ENCODE measurements around the gene ANKRD49.

The ANKRD49 gene

DNA sequence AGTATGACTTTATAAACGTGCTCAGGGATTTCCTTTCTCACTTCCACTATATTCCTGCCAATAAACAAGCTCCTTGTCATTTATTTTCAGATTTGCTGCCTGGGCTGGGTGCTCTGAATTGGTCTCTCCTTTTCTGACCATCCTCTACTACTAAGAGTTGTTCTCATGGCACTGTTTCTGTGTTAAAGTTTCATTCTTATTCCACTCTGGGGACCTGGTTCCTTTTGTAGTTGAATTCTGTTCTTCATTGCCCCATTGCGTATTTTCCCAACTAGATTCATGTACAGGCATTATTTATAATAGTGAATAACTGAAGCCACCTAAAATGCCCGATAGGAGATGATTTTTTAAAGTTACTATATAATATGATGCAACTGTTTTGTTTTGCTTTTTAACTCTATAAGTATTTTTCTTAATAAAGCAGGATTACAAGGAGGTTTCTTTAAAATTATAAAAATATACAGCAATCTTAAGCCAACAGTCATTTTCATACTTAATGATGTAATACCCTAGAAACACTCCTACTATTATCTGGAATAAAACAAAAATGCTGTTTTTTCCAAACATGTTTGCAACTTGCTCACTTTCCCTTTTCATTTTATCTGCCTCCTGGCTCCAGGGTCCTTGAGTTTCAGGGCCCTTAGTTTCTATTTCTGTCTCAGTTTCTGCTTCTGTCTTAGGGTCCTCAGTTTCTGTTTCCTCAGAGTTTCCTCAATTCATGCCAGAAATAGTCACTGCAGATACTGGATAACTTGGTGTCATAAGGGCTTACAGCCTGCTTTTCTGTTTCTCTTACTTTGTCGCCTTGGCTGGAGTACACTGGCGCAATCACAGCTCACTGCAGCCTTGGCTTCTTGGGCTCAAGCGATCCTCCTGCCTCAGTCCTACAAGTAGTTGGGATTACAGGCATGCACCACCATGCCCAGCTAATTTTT is 40.2 kb downstream of the ANKRD49 start:
- TF ChIP-seq, protein P1, sequence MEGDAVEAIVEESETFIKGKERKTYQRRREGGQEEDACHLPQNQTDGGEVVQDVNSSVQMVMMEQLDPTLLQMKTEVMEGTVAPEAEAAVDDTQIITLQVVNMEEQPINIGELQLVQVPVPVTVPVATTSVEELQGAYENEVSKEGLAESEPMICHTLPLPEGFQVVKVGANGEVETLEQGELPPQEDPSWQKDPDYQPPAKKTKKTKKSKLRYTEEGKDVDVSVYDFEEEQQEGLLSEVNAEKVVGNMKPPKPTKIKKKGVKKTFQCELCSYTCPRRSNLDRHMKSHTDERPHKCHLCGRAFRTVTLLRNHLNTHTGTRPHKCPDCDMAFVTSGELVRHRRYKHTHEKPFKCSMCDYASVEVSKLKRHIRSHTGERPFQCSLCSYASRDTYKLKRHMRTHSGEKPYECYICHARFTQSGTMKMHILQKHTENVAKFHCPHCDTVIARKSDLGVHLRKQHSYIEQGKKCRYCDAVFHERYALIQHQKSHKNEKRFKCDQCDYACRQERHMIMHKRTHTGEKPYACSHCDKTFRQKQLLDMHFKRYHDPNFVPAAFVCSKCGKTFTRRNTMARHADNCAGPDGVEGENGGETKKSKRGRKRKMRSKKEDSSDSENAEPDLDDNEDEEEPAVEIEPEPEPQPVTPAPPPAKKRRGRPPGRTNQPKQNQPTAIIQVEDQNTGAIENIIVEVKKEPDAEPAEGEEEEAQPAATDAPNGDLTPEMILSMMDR (conservative IDR thresholded peaks at IDR 0.05): no peak

DNA sequence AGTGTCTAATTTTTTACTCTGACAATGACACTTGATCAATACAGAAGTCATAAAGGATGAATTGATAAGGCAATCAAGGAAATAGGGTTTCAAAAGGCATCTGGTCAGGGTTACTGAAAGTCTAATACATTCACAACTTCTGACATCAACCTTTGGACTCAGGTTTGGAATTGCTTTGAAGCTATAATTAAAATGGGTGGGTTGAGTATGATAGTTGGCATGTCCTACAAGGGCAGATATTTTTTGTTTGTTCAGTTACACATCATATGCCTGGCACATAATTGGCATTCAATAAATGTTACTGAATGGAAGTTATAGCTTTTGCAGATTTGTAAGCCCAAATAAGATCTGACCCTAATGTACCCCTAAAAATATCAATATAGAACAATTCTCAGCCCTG is 42.6 kb downstream of the ANKRD49 start:
- TF ChIP-seq, protein P1 (conservative IDR thresholded peaks at IDR 0.05): no peak
- no peak overlapping the region for H3K27ac ChIP-seq

More for the DNA sequence above, 40.2 kb downstream of the ANKRD49 start:
- H3K27ac ChIP-seq: no peak overlapping the region

DNA sequence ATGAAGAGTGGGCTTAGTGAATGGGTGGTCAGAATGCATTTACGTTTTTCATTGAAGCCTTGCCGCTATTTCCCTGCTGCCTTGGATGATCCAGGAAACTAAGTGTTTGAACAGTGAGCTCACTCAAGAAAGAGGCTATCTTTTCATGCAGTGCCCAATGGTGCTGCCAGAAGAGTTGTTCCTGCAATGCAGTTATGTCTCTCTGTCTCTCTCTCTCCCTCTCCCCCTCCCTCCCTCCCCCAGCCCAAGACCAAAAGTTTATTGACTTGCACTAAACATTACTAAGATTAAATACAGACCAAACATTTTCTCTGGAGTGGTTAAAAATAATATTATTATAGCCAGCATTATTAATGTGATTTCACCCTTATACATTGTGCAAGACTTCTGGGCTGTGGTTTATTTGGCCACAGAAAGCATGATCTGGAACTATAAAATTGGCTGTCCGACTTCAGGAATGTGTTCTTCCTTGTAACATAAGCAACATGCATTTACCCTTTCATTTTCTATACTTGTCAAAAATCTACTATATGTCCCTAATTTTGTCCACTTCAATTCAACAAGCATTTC is 43.3 kb downstream of the ANKRD49 start:
- TF ChIP-seq, protein P1 (conservative IDR thresholded peaks at IDR 0.05): no peak
- no peak overlapping the region for H3K27ac ChIP-seq

DNA sequence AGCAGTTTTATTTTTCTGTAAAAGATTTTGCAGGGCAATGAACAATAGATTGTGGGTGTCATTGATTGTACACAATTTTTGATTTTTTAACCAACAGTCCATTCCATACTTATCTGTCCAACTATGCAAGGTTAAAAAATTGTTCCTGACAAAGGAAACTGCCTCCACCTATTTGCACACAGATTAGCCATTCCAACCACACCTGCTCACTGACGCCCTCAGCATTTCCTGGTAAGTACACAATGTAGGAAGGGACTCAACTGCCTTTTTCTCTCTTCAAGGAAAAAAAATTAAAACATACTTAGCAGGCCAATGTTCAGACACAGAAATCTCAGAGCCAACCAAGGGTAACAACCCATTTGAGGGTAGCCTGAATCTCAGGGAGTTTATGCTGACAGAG is 45.6 kb downstream of the ANKRD49 start:
- no peak overlapping the region for H3K27ac ChIP-seq
- TF ChIP-seq, protein P1 (conservative IDR thresholded peaks at IDR 0.05): no peak

DNA sequence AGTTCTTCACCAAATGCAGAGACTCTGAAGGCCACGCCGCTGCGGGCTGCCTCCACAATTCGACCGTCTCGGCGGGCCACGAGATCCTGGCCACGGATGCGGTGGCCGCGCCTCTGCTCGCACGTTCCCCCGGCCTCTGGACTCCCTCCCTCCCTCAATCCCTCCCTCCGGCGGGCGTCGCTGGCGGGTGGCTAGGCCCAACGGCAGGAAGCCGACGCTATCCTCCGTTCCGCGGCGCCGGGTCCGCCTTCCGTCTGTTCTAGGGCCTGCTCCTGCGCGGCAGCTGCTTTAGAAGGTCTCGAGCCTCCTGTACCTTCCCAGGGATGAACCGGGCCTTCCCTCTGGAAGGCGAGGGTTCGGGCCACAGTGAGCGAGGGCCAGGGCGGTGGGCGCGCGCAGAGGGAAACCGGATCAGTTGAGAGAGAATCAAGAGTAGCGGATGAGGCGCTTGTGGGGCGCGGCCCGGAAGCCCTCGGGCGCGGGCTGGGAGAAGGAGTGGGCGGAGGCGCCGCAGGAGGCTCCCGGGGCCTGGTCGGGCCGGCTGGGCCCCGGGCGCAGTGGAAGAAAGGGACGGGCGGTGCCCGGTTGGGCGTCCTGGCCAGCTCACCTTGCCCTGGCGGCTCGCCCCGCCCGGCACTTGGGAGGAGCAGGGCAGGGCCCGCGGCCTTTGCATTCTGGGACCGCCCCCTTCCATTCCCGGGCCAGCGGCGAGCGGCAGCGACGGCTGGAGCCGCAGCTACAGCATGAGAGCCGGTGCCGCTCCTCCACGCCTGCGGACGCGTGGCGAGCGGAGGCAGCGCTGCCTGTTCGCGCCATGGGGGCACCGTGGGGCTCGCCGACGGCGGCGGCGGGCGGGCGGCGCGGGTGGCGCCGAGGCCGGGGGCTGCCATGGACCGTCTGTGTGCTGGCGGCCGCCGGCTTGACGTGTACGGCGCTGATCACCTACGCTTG is 50.2 kb downstream of the ANKRD49 start, which contains the start of gene FUT4:
FUT4 (plus strand) TSS at position 227 of the 951 bp plus-strand sequence; CDS start at position 440, 213 bp downstream.
- peak within 1 kb of the TSS; percentile 95 for H3K27ac ChIP-seq

DNA sequence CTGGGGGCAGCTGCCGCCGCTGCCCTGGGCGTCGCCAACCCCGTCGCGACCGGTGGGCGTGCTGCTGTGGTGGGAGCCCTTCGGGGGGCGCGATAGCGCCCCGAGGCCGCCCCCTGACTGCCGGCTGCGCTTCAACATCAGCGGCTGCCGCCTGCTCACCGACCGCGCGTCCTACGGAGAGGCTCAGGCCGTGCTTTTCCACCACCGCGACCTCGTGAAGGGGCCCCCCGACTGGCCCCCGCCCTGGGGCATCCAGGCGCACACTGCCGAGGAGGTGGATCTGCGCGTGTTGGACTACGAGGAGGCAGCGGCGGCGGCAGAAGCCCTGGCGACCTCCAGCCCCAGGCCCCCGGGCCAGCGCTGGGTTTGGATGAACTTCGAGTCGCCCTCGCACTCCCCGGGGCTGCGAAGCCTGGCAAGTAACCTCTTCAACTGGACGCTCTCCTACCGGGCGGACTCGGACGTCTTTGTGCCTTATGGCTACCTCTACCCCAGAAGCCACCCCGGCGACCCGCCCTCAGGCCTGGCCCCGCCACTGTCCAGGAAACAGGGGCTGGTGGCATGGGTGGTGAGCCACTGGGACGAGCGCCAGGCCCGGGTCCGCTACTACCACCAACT is 51.0 kb downstream of the ANKRD49 start:
- TF ChIP-seq, protein P1 (conservative IDR thresholded peaks at IDR 0.05): no peak
- H3K27ac ChIP-seq: peak overlapping the region; percentile 95

More for the DNA sequence above, 50.2 kb downstream of the ANKRD49 start, which contains the start of gene FUT4:
- TF ChIP-seq, protein P1 (conservative IDR thresholded peaks at IDR 0.05): no peak

Data from VCaP (cell line).